ENCODE measurements around the gene NAA60. TPM values are rescaled to one million over a fixed set of nuclear protein-coding genes. Genes with fewer than 3 reads are reported as not detected.
"Not testable (repeated sequence)": the region's sequence is repeated elsewhere in the genome, so short reads cannot be mapped to it uniquely, and the experiment has no call there.

Gene NAA60
- total RNA-seq, 1 experiment from 2014 or later = 23.5 TPM

GRCh38 chr16:3461151-3461550, 17.7 kb downstream of the NAA60 start:
- no peak for DNase-seq (ENCODE audit: low read depth)

DNA sequence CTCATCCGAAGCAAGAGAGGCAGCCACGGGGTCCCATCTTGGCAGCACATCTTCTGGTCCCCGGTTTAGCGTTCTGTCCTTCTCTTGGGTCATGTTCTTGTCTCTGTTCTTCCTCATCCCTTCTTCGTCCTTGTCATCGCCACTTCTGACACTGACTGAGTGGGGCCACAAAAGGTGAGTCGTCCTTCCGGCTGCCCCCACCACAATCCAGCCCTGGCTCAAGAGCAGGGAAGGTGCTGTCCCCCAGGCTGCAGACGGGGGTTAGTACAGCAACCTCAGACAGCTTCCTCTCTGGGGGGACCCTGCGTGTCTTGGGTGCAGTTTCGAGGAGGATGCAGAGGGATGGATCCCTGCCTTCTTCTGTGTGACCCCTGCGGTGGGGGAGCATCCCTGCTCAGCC, 21.8 kb downstream of the NAA60 start:
- no peak for DNase-seq (ENCODE audit: low read depth)

- no peak for DNase-seq (ENCODE audit: low read depth)
Measured at GRCh38 chr16:3465911-3466584, 22.6 kb downstream of the NAA60 start.

GRCh38 chr16:3467182-3467581, 23.7 kb downstream of the NAA60 start:
- DNase-seq (ENCODE audit: low read depth) = no peak

DNA sequence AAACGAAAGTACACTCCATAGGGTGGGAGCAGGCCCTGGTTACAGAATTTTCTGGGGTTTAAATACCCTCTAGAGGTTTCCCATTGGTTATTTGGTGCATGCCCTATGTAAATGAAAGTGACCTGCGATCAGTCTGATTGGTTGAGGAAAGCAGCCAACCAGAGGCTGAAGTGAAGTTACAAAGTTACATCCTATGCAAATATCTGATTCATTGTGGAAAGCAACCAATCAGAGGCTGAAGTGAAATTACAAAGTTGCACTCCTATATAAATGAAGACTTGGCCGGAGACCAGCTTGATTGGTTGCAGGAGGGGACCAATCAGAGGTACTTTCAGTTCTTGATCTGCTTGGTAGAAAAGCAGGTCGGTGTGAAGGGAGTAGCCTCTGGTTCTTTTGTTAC, 24.4 kb downstream of the NAA60 start:
- DNase-seq (ENCODE audit: low read depth) = no peak

DNA sequence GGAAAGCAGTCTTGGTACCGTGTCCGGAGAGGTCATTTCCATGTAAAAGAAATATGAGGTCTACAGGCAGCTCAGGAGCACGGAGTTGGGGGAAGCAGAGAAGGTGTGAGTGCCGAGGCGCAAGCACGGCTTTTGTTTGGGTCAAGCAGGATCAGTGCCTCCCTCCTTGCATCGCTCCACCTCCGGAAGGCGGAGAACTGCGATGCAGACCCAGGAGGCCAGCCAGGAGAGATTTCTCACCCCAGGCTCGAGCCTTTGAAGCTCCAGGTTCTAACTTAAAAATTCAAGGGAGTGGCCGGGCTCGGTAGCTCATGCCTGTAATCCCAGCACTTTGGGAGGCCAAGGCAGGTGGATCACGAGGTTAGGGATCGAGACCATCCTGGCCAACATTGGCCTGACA, 25.0 kb downstream of the NAA60 start:
- DNase-seq (ENCODE audit: low read depth) = no peak

DNA sequence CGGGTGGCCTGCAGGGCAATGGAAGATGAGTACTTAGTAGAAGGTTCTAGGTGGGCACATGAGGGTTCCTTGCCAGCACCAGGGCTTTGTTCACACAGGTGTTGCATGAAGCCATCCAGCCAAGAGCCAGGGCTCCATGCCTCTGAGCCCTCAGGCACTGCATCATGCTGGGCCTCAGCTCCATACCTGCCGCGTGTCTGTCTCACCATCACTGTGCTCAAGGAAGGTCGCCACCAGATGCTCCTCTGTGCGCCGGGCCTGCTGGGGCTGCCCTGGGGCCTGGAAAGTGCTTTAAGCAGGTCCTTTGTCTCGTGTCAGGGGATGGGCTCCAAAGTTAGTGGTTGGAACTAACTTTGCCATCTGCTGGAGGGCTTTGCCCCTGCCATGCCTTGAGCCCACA, 26.3 kb downstream of the NAA60 start:
- DNase-seq (ENCODE audit: low read depth) = no peak

DNA sequence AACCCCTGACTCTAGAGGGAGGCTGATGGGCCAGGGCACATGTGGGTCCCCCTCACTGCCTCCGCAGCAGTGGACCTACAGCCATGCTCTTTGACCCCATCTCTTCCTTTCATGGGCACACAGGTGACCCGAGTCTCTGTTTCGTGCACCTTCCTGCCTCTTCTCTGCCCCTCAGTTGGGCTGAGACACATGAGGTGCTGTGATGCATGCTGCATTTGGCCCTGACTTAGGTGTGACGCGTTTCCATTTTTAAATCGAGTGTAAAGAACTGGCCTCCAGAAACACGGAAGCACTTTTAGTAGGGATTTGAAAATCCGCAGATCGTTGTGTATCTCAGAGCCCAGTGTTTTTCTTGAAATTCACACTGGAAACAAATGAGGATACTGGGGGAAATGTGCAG, 27.2 kb downstream of the NAA60 start:
- no peak for DNase-seq (ENCODE audit: low read depth)

DNA sequence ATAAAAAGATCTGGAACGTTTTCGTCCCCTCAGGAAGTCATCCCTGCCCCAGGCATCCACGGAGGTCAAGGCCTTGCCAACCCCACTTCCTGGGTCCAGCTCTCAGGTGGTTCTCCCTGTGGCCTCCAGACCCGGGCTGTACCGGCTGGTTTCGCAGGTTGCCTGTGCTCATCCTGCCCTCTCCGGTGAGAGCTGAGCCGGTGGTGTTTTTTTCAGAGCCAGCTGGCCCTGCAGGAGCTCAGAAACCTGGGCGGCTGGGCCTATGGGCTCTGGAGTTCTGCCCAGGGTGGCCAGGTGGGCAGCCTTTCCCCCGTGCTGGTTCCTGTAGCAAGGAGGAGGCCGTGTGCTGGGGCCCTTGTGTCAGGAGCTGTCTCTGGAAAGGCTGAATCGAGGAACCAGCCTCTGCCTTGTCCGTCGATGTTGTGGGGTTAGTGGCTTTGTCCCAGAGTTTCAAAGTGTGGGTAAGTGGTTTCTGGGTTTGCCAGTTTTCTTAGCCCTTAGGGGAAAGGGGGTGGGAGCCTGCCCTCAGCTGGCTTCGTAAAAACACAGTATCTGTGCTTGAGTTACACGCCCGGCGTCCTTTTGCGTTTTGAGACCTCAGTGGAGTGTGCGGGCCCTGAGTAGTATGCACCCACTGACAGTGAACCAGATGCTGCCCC, 28.2 kb downstream of the NAA60 start:
- DNase-seq (ENCODE audit: low read depth) = no peak

DNA sequence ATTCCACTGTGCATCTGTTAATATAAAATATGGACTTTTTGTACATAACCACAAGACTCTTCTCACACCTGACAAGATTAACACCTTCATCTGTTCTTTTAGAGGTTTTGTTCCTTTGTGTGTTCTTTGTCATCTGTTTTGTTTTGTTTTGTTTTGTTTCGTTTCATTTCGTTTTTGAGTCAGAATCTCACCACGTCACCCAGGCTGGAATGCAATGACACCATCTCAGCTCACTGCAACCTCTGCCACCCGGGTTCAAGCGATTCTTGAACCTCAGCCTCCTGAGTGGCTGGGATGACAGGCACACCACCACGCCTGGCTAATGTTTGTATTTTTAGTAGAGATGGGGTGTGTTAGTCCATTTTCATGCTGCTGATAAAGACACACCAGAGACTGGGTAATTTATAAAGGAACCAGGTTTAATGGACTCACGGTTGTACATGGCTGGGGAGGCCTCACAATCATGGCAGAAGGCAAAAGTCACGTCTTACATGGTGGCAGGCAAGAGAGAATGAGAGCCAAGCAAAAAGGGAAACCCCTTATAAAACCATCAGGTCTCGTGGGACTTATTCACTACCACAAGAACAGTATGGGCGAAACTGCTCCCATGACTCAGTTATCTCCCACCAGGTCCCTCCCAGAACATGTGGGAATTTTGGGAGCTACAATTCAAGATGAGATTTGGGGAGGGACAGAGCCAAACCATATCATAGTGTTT, 29.6 kb downstream of the NAA60 start:
- no peak for DNase-seq (ENCODE audit: low read depth)

DNA sequence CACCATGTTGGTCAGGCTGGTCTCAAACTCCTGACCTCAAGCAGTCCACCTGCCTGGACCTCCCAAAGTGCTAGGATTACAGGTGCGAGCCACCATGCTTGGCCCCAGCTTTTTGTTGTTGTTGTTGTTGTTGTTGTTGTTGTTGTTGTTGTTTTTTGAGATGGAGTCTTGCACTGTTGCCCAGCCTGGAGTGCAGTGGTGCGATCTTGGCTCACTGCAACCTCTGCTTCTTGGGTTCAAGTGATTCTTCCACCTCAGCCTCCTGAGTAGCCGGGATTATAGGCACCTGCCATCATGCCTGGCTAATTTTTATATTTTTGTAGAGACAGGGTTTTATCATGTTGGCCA, 30.1 kb downstream of the NAA60 start:
- not testable (repeated sequence) for DNase-seq (ENCODE audit: low read depth)

GRCh38 chr16:3474136-3474779, 30.8 kb downstream of the NAA60 start:
- no peak for DNase-seq (ENCODE audit: low read depth)

GRCh38 chr16:3474870-3475269, 31.4 kb downstream of the NAA60 start:
- DNase-seq (ENCODE audit: low read depth) = not testable (repeated sequence)

DNA sequence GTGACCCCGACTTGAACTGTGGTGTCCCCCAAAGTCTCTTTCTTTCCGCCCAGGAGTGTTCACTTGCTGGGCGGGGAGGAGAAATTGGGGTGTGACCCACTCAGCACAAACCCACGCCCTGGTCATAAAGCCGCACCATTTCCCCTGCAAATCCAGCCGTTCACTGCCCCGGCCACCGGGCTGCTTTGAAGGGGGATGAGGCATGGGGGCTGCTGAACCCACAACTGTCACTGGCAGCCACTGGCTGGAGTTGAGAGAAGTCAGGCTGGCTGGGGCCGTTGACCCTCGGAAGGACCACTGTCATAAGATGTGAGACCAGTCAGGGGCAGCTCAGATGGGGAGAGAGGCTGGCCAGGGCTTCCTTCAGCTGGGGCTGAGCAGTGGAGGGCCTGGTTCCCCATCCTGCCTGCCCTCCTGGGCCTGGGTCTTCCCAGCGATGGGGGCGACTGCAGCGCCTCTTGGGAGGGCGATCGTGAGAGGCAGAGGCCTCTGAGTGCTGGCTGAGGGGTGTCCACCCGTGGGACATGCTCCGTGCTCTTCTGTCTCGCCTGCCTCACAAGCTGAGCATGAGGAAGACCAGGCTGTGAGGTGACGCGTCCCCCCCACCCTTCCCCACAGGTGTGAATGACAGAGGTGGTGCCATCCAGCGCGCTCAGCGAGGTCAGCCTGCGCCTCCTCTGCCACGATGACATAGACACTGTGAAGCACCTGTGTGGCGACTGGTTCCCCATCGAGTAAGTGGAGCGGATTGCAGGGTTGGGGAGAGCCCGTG, 32.3 kb downstream of the NAA60 start:
- no peak for DNase-seq (ENCODE audit: low read depth)

GRCh38 chr16:3476409-3476808, 32.9 kb downstream of the NAA60 start:
- DNase-seq (ENCODE audit: low read depth) = no peak

GRCh38 chr16:3478242-3478925, 34.9 kb downstream of the NAA60 start:
- DNase-seq (ENCODE audit: low read depth) = no peak

- no peak for DNase-seq (ENCODE audit: low read depth)
Measured at GRCh38 chr16:3479654-3480216, 36.3 kb downstream of the NAA60 start.

DNA sequence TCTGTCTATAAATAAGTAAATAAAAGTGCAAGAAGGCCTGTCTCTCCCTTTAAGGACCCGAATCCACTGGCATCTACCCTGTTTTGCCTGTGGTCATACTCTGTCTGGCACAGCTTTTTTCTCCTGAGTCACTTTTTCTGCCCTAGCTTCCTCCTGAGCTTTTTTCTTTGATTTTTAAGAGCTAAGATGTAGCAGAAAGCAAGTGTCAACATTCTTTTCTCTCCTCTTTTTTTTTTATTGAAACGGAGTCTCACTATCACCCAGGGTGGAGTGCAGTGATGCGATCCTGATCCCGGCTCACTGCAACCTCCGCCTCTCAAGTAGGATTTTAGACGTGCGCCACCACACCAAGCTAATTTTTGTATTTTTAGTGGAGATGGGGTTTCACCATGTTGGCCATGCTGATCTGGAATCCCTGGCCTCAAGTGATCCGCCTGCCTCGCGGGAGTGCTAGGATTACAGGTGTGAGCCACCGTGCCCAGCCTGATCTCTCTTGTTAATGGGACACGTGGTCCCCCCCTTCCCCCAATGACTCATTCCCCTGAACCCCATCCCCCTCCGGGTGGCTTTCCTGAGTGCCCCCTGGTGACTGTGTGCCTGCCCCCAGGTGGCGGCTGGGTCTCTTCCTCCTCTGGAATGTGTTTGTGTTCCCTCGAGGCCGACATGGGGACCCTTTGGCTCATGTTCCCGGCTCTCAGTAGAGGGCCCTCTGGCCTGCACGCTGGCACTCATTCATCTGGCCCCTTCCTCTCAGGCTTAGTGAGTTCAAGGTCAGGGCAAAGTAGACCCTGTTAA, 37.6 kb downstream of the NAA60 start:
- DNase-seq (ENCODE audit: low read depth) = no peak
